Activated naive CD8-positive, alpha-beta T cell treated with anti-CD3 and anti-CD28 coated beads, Interleukin-2, amount 50 U/mL, for 24 hours (primary cell): ENCODE results near the gene SLC16A11.

ENCODE experiments used
- ATAC-seq: fragments of 150-1000 bp; cut with Tn5 transposase; one replicate; pipeline ENCODE4 v1.10.0; 2021
- DNase-seq: peaks from one replicate; pipeline ENCODE4 v3.0.0; 2021
- H3K27ac Mint-ChIP-seq: one replicate; pipeline ENCODE4 v1.8.0; 2021; ENCODE audit warnings: mild to moderate bottlenecking, mixed read lengths
- H3K27me3 Mint-ChIP-seq: one replicate; pipeline ENCODE4 v1.8.0; 2021; ENCODE audit warnings: mixed read lengths
- H3K36me3 Mint-ChIP-seq: one replicate; pipeline ENCODE4 v1.8.0; 2021; ENCODE audit warnings: low read depth, mixed read lengths
- H3K4me1 Mint-ChIP-seq: one replicate; pipeline ENCODE4 v1.8.0; 2021; ENCODE audit warnings: mixed read lengths
- H3K4me3 Mint-ChIP-seq: one replicate; pipeline ENCODE4 v1.8.0; 2021; ENCODE audit warnings: mild to moderate bottlenecking, moderate library complexity, mixed read lengths
- H3K9me3 Mint-ChIP-seq: one replicate; pipeline ENCODE4 v1.8.0; 2021; ENCODE audit warnings: mixed read lengths

Gene SLC16A11

GRCh38 chr17:7043182-7043496 lies 753 bp downstream of the SLC16A11 start:
- Mint-ChIP-seq H3K9me3 (no peaks in the 10 kb centered on the region), H3K4me1 (peaks cover 47% of the 10 kb centered on the region), H3K36me3 (no peaks in the 10 kb centered on the region), H3K27ac (no peak overlapping the region), H3K27me3 (peaks cover 2% of the 10 kb centered on the region), H3K4me3 (peak overlapping the region; percentile 74)
- DNase-seq: no peak
- no peak for ATAC-seq

DNA sequence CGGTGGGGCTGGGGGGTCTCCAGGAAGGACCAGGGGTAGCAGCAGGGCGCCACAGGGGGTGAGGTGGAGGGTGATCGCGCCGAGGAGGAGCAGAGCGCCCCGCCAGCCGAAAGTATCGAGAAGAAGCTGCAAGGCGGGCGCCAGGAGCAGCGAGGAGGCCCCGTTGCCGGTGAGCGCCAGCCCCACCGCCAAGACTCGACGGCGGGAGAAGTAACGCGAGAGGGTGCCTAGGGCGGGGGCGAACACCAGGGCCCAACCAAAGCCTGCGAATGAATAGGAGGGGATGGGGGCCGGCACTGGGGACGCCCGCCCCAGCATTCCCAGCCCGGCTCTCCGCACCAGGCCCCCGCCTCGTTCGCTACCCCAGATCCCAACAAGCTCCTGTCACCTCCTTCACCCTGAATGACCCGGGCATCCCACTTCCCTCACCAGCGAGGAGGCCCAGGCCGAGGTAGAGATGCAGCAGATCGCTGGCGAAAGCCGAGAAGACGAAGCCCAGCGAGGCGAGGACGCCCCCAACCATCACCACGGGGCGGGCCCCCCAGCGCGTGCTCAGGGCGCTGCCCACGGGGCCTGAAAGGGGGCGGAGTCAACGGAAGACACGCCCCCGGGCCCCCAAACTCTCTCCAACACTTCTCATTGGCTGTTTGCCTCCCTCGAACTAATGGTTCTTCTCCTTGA lies 1.3 kb downstream of the SLC16A11 start:
- H3K27me3 Mint-ChIP-seq: peaks cover 2% of the 10 kb centered on the region
- H3K27ac Mint-ChIP-seq: peak overlapping the region; percentile 71
- ATAC-seq (peak; percentile 40), DNase-seq (peak; percentile 57)
- peak overlapping the region; percentile 74 for H3K4me3 Mint-ChIP-seq
- H3K36me3 Mint-ChIP-seq: no peaks in the 10 kb centered on the region
- peaks cover 48% of the 10 kb centered on the region for H3K4me1 Mint-ChIP-seq
- H3K9me3 Mint-ChIP-seq: no peaks in the 10 kb centered on the region

- H3K27me3 Mint-ChIP-seq: peaks cover 2% of the 10 kb centered on the region
- peak; percentile 44 for DNase-seq
- ATAC-seq: peak; percentile 34
- peak overlapping the region; percentile 74 for H3K4me3 Mint-ChIP-seq
- H3K9me3 Mint-ChIP-seq: no peaks in the 10 kb centered on the region
- H3K4me1 Mint-ChIP-seq: peaks cover 40% of the 10 kb centered on the region
- no peaks in the 10 kb centered on the region for H3K36me3 Mint-ChIP-seq
- H3K27ac Mint-ChIP-seq: peak overlapping the region; percentile 71
These were observed 2.0 kb downstream of the SLC16A11 start for GRCh38 chr17:7041607-7042500.

- DNase-seq: no peak
- peak overlapping the region; percentile 57 for H3K27ac Mint-ChIP-seq
- no peaks in the 10 kb centered on the region for H3K27me3 Mint-ChIP-seq
- no peak overlapping the region for H3K4me3 Mint-ChIP-seq
- H3K4me1 Mint-ChIP-seq: peaks cover 44% of the 10 kb centered on the region
- no peaks in the 10 kb centered on the region for H3K9me3 Mint-ChIP-seq
- ATAC-seq: no peak
- no peaks in the 10 kb centered on the region for H3K36me3 Mint-ChIP-seq
These were observed 4.1 kb downstream of the SLC16A11 start for GRCh38 chr17:7039832-7040231.

DNA sequence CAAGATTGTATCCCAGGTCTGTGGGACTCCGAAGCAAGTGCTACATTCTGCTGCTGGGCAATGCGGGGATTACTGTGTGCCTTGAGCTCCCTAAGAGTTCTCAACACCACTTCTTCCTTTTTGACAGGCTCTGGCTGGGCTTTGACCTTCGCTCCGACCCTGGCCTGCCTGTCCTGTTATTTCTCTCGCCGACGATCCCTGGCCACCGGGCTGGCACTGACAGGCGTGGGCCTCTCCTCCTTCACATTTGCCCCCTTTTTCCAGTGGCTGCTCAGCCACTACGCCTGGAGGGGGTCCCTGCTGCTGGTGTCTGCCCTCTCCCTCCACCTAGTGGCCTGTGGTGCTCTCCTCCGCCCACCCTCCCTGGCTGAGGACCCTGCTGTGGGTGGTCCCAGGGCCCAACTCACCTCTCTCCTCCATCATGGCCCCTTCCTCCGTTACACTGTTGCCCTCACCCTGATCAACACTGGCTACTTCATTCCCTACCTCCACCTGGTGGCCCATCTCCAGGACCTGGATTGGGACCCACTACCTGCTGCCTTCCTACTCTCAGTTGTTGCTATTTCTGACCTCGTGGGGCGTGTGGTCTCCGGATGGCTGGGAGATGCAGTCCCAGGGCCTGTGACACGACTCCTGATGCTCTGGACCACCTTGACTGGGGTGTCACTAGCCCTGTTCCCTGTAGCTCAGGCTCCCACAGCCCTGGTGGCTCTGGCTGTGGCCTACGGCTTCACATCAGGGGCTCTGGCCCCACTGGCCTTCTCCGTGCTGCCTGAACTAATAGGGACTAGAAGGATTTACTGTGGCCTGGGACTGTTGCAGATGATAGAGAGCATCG lies 5.6 kb downstream of the SLC16A11 start:
- Mint-ChIP-seq H3K27me3 (no peaks in the 10 kb centered on the region), H3K4me1 (peaks cover 54% of the 10 kb centered on the region), H3K9me3 (no peaks in the 10 kb centered on the region), H3K27ac (peak overlapping the region; percentile 21), H3K36me3 (no peaks in the 10 kb centered on the region), H3K4me3 (peak overlapping the region; percentile 20)
- ATAC-seq (no peak), DNase-seq (no peak)

DNA sequence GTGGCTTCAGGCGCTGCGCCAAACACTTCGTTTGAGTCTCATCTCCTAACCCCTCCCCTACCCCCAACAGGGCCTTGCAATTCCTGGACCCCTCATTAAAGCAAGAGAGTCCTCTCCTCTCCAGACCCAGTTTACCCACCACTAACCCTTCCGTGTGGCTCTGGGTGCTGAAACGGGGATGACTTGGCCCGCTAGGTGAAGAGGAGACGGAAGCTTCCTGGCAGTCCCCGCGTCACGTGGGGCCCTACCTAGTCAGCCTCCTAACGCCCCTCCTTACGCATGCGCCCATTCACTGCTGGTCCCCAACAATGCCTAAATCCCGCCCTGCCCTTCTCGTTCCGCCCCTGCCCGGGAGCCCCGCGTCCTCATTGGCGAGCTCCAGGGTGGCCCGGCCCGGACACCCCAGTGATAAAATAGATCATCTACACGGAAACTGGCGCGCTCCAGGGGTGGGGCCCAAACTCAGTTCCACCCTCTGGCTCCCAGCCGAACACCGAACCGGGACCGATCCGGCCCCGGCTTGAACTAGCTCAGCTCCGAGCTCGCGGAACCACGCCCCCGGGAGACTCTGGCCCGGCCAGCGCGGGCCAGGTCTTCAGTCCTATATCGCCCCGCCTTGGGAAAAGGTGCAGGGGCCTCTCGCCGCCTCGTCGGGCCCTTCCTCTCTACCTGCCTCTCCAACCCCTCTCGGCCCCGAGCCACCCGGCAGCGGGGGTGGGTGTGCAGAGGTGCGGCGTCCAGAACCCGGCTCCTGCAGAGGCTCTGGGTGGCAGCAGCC lies 8.1 kb downstream of the SLC16A11 start, which contains the start of gene SLC16A13:
TSS of gene SLC16A13 (plus strand) at position 425 of the 778 bp plus-strand sequence. CDS start 368 bp downstream, outside the sequence.
- ATAC-seq (peak; percentile 92), DNase-seq (peak; percentile 98)
- peaks cover 58% of the 10 kb centered on the region for H3K4me1 Mint-ChIP-seq
- peak within 1 kb of the TSS; percentile 94 for H3K27ac Mint-ChIP-seq
- no peaks in the 10 kb centered on the region for H3K36me3 Mint-ChIP-seq
- no peaks in the 10 kb centered on the region for H3K27me3 Mint-ChIP-seq
- no peaks in the 10 kb centered on the region for H3K9me3 Mint-ChIP-seq
- peak within 1 kb of the TSS; percentile 93 for H3K4me3 Mint-ChIP-seq

- H3K9me3 Mint-ChIP-seq: peaks cover 2% of the 10 kb centered on the region
- H3K4me1 Mint-ChIP-seq: peaks cover 65% of the 10 kb centered on the region
- DNase-seq (peak; percentile 57), ATAC-seq (peak; percentile 72)
- H3K27me3 Mint-ChIP-seq: no peaks in the 10 kb centered on the region
- H3K27ac Mint-ChIP-seq: peak overlapping the region; percentile 94
- peak overlapping the region; percentile 93 for H3K4me3 Mint-ChIP-seq
- no peaks in the 10 kb centered on the region for H3K36me3 Mint-ChIP-seq
These were observed 8.8 kb downstream of the SLC16A11 start for GRCh38 chr17:7034955-7035590.

GRCh38 chr17:7029659-7030058 lies 14.2 kb downstream of the SLC16A11 start:
- peak overlapping the region; percentile 71 for H3K27ac Mint-ChIP-seq
- ATAC-seq: peak; percentile 62
- no peaks in the 10 kb centered on the region for H3K27me3 Mint-ChIP-seq
- H3K4me3 Mint-ChIP-seq: peak overlapping the region; percentile 68
- H3K4me1 Mint-ChIP-seq: peaks cover 52% of the 10 kb centered on the region
- DNase-seq: peak; percentile 59
- H3K9me3 Mint-ChIP-seq: peaks cover 5% of the 10 kb centered on the region
- H3K36me3 Mint-ChIP-seq: peaks cover 3% of the 10 kb centered on the region

DNA sequence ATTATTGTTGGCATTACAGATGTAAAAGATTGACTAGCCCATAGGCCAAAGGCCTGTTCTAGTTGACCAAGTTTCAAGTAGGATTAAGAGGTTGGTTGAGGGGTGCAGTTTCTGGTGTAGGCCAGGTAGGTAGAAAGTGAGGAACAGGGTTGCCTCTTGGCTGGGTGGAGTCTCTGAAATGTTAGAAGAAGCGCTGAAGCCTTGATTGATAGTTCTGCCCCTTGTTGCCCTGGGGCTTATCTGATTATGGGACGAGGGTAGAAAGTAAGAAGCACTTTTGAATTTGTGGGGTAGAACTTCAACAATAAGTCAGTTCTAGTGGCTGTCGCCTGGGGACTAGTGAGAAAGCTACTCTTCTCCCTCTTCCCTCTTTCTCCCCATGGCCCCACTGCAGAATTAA lies 14.8 kb downstream of the SLC16A11 start:
- DNase-seq: no peak
- Mint-ChIP-seq H3K36me3 (peaks cover 3% of the 10 kb centered on the region), H3K4me3 (peak overlapping the region; percentile 4), H3K9me3 (peaks cover 5% of the 10 kb centered on the region), H3K27ac (peak overlapping the region; percentile 71), H3K4me1 (peaks cover 48% of the 10 kb centered on the region), H3K27me3 (no peaks in the 10 kb centered on the region)
- no peak for ATAC-seq

GRCh38 chr17:7027335-7027734 lies 16.6 kb downstream of the SLC16A11 start:
- Mint-ChIP-seq H3K27ac (no peak overlapping the region), H3K4me3 (no peak overlapping the region), H3K9me3 (peaks cover 5% of the 10 kb centered on the region), H3K27me3 (peaks cover 11% of the 10 kb centered on the region), H3K36me3 (peaks cover 3% of the 10 kb centered on the region), H3K4me1 (peaks cover 48% of the 10 kb centered on the region)
- DNase-seq: no peak
- ATAC-seq: no peak

GRCh38 chr17:7026471-7027115 lies 17.3 kb downstream of the SLC16A11 start:
- Mint-ChIP-seq H3K27ac (no peak overlapping the region), H3K9me3 (peaks cover 5% of the 10 kb centered on the region)
- ATAC-seq: no peak

GRCh38 chr17:7025245-7025644 lies 18.6 kb downstream of the SLC16A11 start:
- Mint-ChIP-seq H3K9me3 (peaks cover 5% of the 10 kb centered on the region), H3K4me1 (peaks cover 48% of the 10 kb centered on the region), H3K36me3 (peaks cover 3% of the 10 kb centered on the region), H3K27me3 (peaks cover 11% of the 10 kb centered on the region), H3K4me3 (no peak overlapping the region), H3K27ac (no peak overlapping the region)
- ATAC-seq (no peak), DNase-seq (no peak)

More at GRCh38 chr17:7026471-7027115, 17.3 kb downstream of the SLC16A11 start:
- Mint-ChIP-seq H3K27me3 (peaks cover 11% of the 10 kb centered on the region), H3K36me3 (peaks cover 3% of the 10 kb centered on the region), H3K4me3 (no peak overlapping the region), H3K4me1 (peaks cover 47% of the 10 kb centered on the region)
- DNase-seq: no peak

DNA sequence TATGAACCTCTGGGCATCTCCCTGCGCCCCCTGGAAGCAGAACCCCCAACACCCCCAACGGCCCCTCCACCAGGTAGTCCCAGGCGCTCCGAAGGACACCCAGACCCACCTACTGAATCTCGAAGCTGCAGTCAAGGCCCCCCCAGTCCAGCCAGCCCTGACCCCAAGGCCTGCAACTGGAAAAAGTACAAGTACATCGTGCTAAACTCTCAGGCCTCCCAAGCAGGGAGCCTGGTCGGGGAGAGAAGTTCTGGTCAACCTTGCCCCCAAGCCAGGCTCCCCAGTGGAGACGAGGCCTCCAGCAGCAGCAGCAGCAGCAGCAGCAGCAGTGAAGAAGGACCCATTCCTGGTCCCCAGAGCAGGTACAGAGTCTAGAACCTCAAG lies 19.5 kb downstream of the SLC16A11 start:
- ATAC-seq (no peak), DNase-seq (no peak)
- Mint-ChIP-seq H3K9me3 (no peaks in the 10 kb centered on the region), H3K4me1 (peaks cover 40% of the 10 kb centered on the region), H3K27me3 (peaks cover 11% of the 10 kb centered on the region), H3K4me3 (no peak overlapping the region), H3K36me3 (peaks cover 2% of the 10 kb centered on the region), H3K27ac (peak overlapping the region; percentile 59)
